Neural cell (in vitro differentiated cells): Measurements from ENCODE around the gene FCN1. TPM values are rescaled to one million over a fixed set of nuclear protein-coding genes. Genes with fewer than 3 reads are reported as not detected.

Source experiments
- H2AFZ ChIP-seq: fragments of 200-600, 300-800 bp; sonication (generic), shearing (Covaris generic); 2 replicates; pipeline ENCODE4 v1.6.0; 2014; ENCODE audit warnings: low read depth, mild to moderate bottlenecking, antibody characterized with exemption, low read length, moderate library complexity
- H3F3A ChIP-seq: fragments of 200-600 bp; shearing (Covaris generic); 2 replicates; pipeline ENCODE4 v1.6.1; 2016; ENCODE audit warnings: mild to moderate bottlenecking, moderate library complexity, mixed read lengths, antibody characterized with exemption, low read length; ENCODE audit not compliant: insufficient read depth, poor library complexity, severe bottlenecking
- H3K27ac ChIP-seq: fragments of 200-600, 300-800 bp; sonication (generic), shearing (Covaris generic); 2 replicates; pipeline ENCODE4 v1.5.1; 2014; ENCODE audit warnings: mild to moderate bottlenecking, low read length, moderate library complexity
- H3K27me3 ChIP-seq: fragments of 300-800, 200-600 bp; sonication (generic), shearing (Covaris generic); 2 replicates; pipeline ENCODE4 v1.6.0; 2014; ENCODE audit warnings: mild to moderate bottlenecking, low read depth, low read length, moderate library complexity; ENCODE audit not compliant: insufficient read depth
- H3K36me3 ChIP-seq: fragments of 300-800, 200-600 bp; sonication (generic), shearing (Covaris generic); 2 replicates; pipeline ENCODE4 v1.5.1; 2014; ENCODE audit warnings: mild to moderate bottlenecking, antibody characterized with exemption, low read length, moderate library complexity; ENCODE audit not compliant: insufficient read depth
- H3K4me2 ChIP-seq: fragments of 300-800, 200-600 bp; sonication (generic), shearing (Covaris generic); 2 replicates; pipeline ENCODE4 v1.6.0; 2014; ENCODE audit warnings: mild to moderate bottlenecking, low read length
- H3K4me3 ChIP-seq: fragments of 300-800, 200-600 bp; sonication (generic), shearing (Covaris generic); 2 replicates; pipeline ENCODE4 v1.5.1; 2014; ENCODE audit warnings: mild to moderate bottlenecking, low read length, moderate library complexity
- H3K79me2 ChIP-seq: fragments of 200-600 bp; shearing (Covaris generic); replicated peaks from 2 replicates; pipeline ENCODE4 v1.6.0; 2014; ENCODE audit warnings: mild to moderate bottlenecking, low read length, moderate library complexity; ENCODE audit not compliant: insufficient read depth
- H3K9ac ChIP-seq: fragments of 300-800, 200-600 bp; sonication (generic), shearing (Covaris generic); 2 replicates; pipeline ENCODE4 v1.6.1; 2016; ENCODE audit warnings: mild to moderate bottlenecking, low read length, mixed read lengths
- H3K9me2 ChIP-seq: fragments of 200-600 bp; shearing (Covaris generic); 2 replicates; pipeline ENCODE4 v1.6.1; 2016; ENCODE audit warnings: mild to moderate bottlenecking, low read length, mixed read lengths; ENCODE audit not compliant: insufficient read depth
- H3K9me3 ChIP-seq: fragments of 200-600, 300-800 bp; sonication (generic), shearing (Covaris generic); 2 replicates; pipeline ENCODE4 v1.6.1; 2016; ENCODE audit warnings: mild to moderate bottlenecking, mixed run types, low read length, moderate library complexity, mixed read lengths
- H4K20me1 ChIP-seq: fragments of 200-600 bp; shearing (Covaris generic); 2 replicates; pipeline ENCODE4 v1.6.1; 2016; ENCODE audit warnings: mild to moderate bottlenecking, mixed run types; ENCODE audit not compliant: insufficient read depth
- CTCF ChIP-seq: fragments of 450-650 bp; IDR thresholded peaks from 2 replicates; pipeline ENCODE4 v1.5.1; 2014; ENCODE audit warnings: antibody characterized with exemption, mild to moderate bottlenecking, moderate library complexity; ENCODE audit not compliant: poor library complexity, severe bottlenecking
- EP300 ChIP-seq: fragments of 450-650 bp; conservative IDR thresholded peaks from 2 replicates; pipeline ENCODE4 v1.6.1; 2014; ENCODE audit warnings: antibody characterized with exemption, mild to moderate bottlenecking, moderate library complexity; ENCODE audit not compliant: poor library complexity, severe bottlenecking
- EZH2 ChIP-seq: fragments of 200-600, 300-800 bp; shearing (Covaris generic), sonication (generic); IDR thresholded peaks from 2 replicates; pipeline ENCODE4 v1.6.1; 2014; ENCODE audit warnings: antibody characterized with exemption, low read length, borderline replicate concordance, mild to moderate bottlenecking; ENCODE audit not compliant: insufficient read depth, poor library complexity, severe bottlenecking
- MXI1 ChIP-seq: fragments of 450-650 bp; conservative IDR thresholded peaks from 2 replicates; pipeline ENCODE4 v1.6.1; 2014; ENCODE audit warnings: antibody characterized with exemption, mild to moderate bottlenecking; ENCODE audit not compliant: poor library complexity, severe bottlenecking
- POLR2AphosphoS5 ChIP-seq: IDR thresholded peaks from 2 replicates; pipeline ENCODE4 v1.6.1; 2012
- RAD21 ChIP-seq: fragments of 450-650 bp; conservative IDR thresholded peaks from 2 replicates; pipeline ENCODE4 v1.6.1; 2014; ENCODE audit warnings: antibody characterized with exemption, mild to moderate bottlenecking, moderate library complexity
- SMC3 ChIP-seq: fragments of 450-650 bp; conservative IDR thresholded peaks from 2 replicates; pipeline ENCODE4 v1.6.1; 2014; ENCODE audit warnings: antibody characterized with exemption, mild to moderate bottlenecking, moderate library complexity; ENCODE audit not compliant: poor library complexity
- TAF1 ChIP-seq: IDR thresholded peaks from 2 replicates; pipeline ENCODE4 v1.6.1; 2012; ENCODE audit warnings: low read depth
- polyA plus RNA-seq: library from polyadenylated mRNA; depleted of rRNA; stranded (reverse); fragments of >200 nt; gene quantifications from 2 replicates; pipeline ENCODE4 v1.2.3, GENCODE V29; 2014
- TF ChIP-seq, protein P1 (sequence below): IDR thresholded peaks from 2 replicates; pipeline ENCODE4 v1.6.1; 2012; ENCODE audit warnings: borderline replicate concordance

Gene FCN1
- polyA plus RNA-seq, 1 donor from 2014 or later, result not detected

- no peak for TF ChIP-seq SMC3
- TF ChIP-seq, protein P1, sequence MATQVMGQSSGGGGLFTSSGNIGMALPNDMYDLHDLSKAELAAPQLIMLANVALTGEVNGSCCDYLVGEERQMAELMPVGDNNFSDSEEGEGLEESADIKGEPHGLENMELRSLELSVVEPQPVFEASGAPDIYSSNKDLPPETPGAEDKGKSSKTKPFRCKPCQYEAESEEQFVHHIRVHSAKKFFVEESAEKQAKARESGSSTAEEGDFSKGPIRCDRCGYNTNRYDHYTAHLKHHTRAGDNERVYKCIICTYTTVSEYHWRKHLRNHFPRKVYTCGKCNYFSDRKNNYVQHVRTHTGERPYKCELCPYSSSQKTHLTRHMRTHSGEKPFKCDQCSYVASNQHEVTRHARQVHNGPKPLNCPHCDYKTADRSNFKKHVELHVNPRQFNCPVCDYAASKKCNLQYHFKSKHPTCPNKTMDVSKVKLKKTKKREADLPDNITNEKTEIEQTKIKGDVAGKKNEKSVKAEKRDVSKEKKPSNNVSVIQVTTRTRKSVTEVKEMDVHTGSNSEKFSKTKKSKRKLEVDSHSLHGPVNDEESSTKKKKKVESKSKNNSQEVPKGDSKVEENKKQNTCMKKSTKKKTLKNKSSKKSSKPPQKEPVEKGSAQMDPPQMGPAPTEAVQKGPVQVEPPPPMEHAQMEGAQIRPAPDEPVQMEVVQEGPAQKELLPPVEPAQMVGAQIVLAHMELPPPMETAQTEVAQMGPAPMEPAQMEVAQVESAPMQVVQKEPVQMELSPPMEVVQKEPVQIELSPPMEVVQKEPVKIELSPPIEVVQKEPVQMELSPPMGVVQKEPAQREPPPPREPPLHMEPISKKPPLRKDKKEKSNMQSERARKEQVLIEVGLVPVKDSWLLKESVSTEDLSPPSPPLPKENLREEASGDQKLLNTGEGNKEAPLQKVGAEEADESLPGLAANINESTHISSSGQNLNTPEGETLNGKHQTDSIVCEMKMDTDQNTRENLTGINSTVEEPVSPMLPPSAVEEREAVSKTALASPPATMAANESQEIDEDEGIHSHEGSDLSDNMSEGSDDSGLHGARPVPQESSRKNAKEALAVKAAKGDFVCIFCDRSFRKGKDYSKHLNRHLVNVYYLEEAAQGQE, result no peak
- TF ChIP-seq MXI1, result no peak
- no peak for TF ChIP-seq CTCF
- no peak for TF ChIP-seq TAF1
- no peak for TF ChIP-seq EP300
- no peak for TF ChIP-seq EZH2
- TF ChIP-seq POLR2AphosphoS5, result no peak
- Histone ChIP-seq H3K9me2 (no peaks in the 10 kb centered on the region), H3K4me3 (no peak overlapping the region), H3K27ac (no peak overlapping the region), H3F3A (no peaks in the 10 kb centered on the region), H3K4me2 (no peak overlapping the region), H3K9me3 (no peaks in the 10 kb centered on the region), H3K9ac (no peak overlapping the region), H3K79me2 (no peaks in the 10 kb centered on the region), H4K20me1 (no peaks in the 10 kb centered on the region), H3K27me3 (no peaks in the 10 kb centered on the region), H3K36me3 (no peaks in the 10 kb centered on the region), H2AFZ (no peak overlapping the region)
Observed at GRCh38 chr9:134885001-134885678, 32.6 kb downstream of the FCN1 start.

- no peak overlapping the region for H3K27ac ChIP-seq
Observed at GRCh38 chr9:134884492-134884891, 33.2 kb downstream of the FCN1 start.

More at GRCh38 chr9:134884492-134884891, 33.2 kb downstream of the FCN1 start:
- no peak overlapping the region for H3K9ac ChIP-seq
- H3K27me3 ChIP-seq, result no peaks in the 10 kb centered on the region
- H3K79me2 ChIP-seq, result no peaks in the 10 kb centered on the region
- no peak for TF ChIP-seq SMC3
- TF ChIP-seq MXI1, result no peak
- TF ChIP-seq CTCF, result no peak
- TF ChIP-seq POLR2AphosphoS5, result no peak
- TF ChIP-seq, protein P1, result no peak
- TF ChIP-seq EZH2, result no peak
- no peak for TF ChIP-seq RAD21
- TF ChIP-seq EP300, result no peak
- no peak for TF ChIP-seq TAF1
- H3K9me3 ChIP-seq, result no peaks in the 10 kb centered on the region
- H3K9me2 ChIP-seq, result no peaks in the 10 kb centered on the region
- no peaks in the 10 kb centered on the region for H3K36me3 ChIP-seq
- H3K4me2 ChIP-seq, result no peak overlapping the region
- H2AFZ ChIP-seq, result no peak overlapping the region
- no peak overlapping the region for H3K4me3 ChIP-seq
- no peaks in the 10 kb centered on the region for H4K20me1 ChIP-seq
- no peaks in the 10 kb centered on the region for H3F3A ChIP-seq
